HG03066 (cell line): ENCODE data around the gene MEPCE.

ENCODE experiments used
- ATAC-seq: cut with Tn5 transposase; IDR thresholded peaks from one replicate; pipeline ENCODE4 v1.9.1; 2021; ENCODE audit warnings: low read depth; ENCODE audit not compliant: unreplicated experiment

The MEPCE gene

GRCh38 chr7:100456562-100456961 is 26.9 kb downstream of the MEPCE start:
- no peak for ATAC-seq

DNA sequence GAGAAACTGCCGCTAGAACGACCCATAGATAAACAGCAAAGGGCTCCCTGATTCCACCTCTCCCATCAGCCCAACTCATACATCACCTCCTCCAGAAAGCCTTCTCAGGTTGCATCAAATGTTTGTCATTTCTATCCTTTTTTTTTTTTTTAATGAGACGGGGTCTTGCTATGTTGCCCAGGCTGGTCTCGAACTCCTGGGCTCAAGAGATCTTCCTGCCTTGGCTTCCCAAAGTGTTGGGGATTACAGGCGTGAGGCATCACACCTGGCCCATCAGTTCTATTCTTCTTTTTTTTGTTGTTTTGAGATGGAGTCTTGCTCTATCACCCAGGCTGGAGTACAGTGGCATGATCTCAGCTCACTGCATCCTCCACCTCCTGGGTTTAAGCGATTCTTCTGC is 27.4 kb downstream of the MEPCE start:
- ATAC-seq = no peak

DNA sequence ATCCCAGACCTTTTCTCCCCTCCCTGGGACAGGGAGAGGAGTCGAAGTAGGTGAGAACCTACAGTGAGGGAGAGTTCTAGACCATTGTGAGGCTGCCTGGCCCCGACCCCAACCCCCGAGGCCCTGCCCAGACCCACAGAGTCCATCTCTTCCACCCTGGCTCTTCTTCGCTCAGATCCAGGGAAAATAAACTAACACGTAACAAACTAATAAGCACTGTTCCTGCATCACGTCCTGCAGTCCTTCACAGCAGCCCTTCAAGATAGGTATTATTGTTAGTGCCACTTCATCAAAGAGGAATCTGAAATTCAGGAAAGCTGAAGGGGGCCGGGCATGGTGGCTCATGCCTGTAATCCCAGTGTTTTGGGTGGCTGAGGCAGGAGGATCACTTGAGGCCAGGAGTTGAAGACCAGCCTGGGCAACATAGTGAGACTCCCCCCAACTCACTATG is 34.6 kb downstream of the MEPCE start, which contains the start of gene SPACDR:
Gene SPACDR, minus strand, starts transcription at position 51 of the 451 bp plus-strand sequence. CDS start 235 bp downstream, outside the sequence.
- no peak for ATAC-seq

DNA sequence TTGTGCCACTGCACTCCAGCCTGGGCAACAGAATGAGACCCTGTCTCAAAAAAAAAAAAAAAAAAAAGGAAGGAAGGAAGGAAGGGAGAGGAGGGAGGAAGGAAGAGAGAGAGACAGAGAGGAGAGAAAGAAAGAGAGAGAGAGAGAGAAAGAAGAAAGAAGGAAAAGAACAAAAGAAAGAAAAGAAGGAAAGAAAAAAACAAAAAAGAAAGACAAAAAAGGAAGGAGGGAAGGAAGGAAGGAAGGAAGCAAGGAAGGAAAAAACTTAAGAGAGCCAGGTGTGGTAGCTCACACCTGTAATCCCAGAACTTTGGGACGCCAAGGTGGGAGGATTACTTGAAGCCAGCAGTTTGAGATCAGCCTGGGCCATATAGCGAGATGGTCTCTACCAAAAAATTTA is 35.2 kb downstream of the MEPCE start:
- no peak for ATAC-seq

DNA sequence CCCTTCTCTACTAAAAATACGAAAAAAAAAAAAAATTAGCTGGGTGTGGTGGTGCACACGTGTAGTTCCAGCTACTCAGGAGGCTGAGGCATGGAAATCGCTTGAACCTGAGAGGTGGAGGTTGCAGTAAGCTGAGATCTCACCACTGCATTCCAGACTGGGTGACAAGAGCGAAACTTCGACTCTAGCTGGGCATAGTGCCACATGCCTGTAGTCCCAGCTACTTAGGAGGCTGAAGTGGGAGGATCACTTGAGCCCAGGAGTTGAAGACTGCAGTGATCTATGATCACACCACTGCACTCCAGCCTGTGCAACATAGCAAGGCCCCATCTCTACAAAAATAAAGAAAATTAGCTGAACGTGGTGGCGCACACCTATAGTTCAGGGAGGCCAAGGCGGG is 35.7 kb downstream of the MEPCE start:
- ATAC-seq = no peak

DNA sequence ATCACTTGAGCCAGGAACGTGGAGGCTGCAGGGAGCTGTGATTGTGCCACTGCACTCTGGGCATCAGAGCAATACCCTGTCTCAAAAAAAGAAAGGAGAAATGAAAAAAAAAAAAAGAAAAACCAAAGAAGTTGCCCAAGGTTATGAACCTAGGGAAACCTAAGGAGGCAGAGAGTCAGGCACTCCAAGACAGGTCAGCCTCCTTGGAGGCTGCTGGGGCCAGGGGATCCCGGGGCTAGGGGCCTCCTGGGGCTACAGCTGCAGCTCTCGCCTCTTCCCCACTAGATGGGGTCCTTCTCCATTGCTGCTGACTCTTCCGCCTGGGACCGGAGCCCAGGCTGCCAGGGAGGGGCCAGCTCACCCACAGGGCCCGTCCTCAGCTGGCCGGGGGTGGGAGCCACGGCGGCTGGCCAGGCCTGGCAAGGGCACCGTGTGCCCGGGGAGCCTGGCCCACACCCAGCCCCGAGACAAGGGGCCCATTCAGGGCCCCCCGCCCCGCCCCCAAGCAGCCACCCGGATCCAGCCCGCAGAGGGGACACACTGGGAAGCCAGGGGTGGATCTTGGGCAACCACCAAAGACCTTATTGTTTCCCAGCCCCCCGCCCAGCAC is 36.2 kb downstream of the MEPCE start:
- no peak for ATAC-seq

- ATAC-seq = no peak
Measured at GRCh38 chr7:100466653-100467605, 37.3 kb downstream of the MEPCE start.

DNA sequence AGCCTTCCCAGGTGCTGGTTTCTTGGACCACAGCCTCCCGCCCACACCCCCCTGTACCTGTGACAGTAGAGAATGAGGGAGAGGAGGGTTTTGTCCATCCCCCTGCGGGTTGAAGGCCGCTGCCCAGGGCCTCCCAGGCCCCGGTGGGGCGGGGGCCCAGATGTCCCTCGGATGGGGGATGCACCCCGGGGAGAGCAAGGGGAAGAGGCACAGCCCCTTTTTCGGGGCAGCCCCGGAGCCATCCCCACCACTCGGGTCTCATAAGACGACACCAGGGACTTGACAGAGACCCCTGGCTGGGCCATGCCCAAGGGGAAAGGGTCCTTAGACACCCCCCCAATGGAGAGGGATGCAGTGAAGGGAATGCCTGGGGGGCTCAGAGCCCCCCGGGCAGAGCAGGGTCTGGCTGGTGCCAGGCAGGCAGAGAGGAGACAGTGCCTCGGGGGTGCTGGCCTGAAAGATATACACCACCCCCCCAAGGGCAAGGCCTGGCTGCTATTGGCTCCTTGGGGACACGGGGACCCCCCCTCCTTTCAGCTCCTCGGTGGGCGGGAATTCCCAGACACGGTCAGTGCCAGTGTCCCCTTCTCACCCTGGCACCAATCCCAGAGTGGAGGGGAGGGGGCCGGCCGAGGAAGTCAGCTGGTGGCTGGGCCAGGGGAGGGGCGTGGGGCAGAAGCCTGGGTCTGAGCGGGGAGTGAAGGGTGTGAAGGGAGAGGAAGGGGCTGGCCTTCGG is 38.2 kb downstream of the MEPCE start:
- no peak for ATAC-seq

DNA sequence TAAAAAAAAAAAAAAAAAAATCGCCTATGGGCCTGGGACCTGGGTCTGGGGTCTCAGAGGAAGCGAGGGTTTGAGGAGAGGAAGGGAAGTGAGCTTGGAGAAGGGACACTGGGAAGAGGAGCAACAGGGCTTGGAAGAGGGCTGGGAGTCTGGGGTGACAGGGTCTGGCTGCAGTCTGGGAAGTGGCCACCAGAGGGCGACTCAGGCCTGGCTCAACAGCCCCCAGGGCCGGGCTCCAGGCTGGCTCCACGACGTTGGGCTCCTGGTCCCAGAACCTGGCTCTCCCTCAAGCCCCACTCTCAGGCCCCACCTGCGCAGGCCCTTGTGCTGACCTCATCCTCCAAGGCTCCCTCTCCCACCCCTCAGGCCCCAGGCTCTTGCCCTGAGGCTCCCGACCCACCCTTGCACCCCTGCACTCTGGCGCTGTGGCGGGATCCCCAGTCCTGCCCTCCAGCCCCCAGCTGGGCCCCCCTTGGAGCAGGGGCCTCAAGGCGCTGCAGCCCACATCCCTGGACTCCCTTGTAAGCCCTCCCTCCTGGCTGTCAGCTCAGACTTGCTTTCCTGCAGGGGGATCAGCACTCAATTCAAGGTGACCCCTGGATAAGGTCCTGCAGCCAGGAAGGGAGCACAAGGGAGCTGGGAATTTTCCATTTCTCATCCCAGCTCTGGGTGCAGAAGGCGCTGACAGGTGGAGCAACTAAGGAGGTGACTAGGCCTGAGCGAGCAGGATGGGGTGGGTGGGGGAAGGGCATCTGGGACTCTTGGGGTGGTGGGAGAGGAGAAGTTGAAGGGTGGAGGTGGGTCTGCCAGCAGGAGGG is 39.8 kb downstream of the MEPCE start:
- ATAC-seq = no peak

DNA sequence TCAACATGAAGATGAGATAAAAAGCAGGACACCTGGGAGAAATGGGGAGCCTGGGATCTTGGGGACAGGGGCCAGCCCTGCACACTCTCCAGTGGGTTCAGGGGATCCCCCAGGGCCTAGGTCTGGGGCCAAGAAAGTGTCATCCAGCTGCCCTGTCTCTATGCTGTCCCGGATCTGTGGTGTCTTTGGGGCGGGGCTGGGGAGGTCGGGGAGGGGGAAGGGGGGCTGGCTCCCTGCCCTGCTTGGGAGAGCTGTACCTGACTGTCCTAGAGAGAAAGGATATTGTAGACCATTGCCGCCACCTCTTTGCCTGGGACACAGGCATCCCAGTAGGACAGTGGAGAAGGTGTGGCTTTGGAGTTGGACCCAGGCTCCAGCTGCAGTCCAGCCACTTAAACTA is 41.4 kb downstream of the MEPCE start:
- ATAC-seq = no peak

DNA sequence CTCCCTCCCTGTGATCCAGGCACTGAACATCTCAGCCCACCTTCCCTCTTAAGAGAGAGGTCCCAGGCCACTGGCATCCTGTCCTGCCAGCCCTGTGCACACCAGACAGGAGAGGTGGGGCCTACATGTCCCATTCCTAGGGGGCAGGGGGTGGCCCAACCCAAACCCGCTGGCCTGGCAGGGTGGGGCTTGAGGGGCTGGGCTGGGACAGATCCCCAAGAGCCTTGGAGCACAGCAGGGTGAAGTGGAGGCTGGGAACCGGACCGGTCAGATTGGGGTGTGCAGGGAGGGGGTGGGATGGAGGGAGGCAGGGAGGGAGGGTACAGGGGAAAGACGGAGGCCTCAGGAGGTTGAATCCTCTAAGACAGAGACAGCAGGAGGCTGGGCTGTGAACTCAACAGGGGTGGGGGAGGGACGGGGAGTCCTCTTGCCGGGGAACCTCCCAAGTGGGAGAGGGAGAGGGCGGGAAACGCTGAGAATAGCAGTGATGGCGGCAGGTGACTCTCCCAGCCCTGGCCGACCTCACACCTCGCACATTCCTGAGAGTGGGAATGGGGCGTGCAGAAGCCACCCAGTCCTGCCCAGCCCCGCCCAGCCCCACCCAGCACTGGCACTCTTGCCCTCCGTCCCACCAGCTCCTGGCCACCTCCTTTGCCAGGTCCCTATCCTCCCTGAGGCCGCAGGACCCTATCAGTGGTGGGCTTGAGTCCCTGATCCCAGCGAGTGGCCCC is 42.7 kb downstream of the MEPCE start:
- ATAC-seq = no peak

DNA sequence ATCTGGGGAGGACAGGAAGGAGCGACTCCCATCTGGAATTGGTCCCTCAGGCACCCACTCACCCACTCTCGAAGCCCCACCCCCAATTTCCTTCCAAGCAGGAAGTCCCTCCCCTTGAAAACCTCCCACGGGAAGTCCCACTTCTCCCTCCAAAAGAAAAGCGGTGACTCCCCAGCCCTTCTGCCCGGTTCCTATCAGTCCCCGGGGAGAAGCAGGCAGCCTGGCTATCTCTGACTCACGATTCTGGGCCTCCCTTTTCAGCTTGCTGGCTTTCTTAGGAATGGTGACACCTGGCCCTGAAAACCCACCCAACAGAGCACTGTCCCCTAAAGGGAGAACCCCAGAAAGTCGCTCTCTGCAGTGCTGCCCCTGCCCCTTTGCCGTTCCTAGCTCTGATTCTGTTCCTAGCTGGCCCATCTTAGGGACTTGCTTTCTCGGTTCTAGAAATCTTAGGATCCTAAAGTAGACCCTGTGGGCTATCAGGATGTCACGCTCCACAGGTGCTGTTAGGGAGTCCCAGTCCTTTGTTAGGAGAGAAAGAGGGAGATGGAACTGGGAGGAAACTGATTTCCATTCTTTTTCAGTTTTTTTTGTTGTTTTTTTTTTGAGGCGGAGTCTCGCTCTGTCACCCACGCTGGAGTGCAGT is 43.3 kb downstream of the MEPCE start:
- ATAC-seq = no peak

DNA sequence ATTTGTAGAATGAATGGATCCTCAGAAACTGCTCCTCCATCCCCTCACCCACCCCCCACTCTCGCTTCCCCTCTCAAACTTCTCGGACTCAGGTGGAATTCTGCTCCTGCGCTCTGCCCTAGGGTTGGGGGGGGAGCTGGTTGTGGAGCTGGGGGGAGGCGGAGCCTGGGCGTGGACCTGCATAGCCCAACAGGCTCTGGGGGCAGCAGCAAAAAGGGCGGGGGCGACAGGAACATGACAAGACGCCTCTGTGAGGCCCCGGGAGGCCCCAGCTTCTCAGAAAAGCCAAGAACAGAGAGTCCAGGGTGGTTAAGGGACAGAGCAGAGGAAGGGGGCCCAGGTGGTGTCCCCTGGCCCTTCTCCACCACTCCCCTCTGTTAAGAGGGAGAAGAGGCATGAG is 45.9 kb downstream of the MEPCE start:
- no peak for ATAC-seq

- no peak for ATAC-seq
Measured at GRCh38 chr7:100476101-100476780, 46.6 kb downstream of the MEPCE start.

GRCh38 chr7:100476903-100477870 is 47.6 kb downstream of the MEPCE start:
- no peak for ATAC-seq

GRCh38 chr7:100477871-100478267 is 48.2 kb downstream of the MEPCE start:
- ATAC-seq = no peak

DNA sequence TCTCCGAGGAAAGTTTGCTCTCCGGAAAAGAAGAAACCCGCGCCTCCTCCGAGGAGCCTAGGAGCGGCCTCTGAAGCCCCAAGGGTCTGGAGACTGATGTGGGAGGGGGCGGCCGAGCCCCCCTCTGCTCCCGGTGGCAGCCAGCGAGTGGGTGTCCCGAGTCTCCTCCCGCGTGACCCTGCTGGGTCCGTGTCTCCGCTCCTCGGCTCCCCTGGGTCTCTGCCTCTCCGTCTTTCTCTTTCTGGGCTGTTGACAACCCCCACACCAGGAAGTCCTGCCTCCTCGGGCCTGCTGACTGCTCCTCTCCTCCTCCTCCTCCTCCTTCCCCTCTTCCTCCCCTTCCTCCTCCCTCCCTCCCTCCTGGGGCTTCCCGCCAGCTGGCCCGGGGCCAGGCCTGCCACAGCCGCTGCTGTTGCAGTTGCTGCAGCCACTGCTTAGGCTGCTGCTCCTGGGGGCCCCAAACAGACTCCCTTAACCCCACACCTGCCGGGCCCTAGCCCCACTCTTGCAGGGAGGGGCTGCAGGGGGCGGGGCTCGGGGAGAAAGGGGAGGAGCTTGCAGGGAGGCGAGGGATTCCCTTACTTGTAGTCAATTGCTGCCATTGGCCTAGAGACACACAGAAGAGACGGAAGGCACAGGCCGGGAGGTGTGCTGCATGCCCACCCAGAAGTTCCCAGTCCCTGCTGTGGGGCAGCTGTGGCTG is 49.5 kb downstream of the MEPCE start, which contains the start of gene TSC22D4:
Gene TSC22D4, minus strand, starts transcription at position 257 of the 703 bp plus-strand sequence. CDS start 1,176 bp downstream, outside the sequence.
- peak; percentile 63 for ATAC-seq
